Large intestine (tissue), 3 donors: Measurements from ENCODE around the gene ALDOC. TPM values are rescaled to one million over a fixed set of nuclear protein-coding genes. Genes with fewer than 3 reads are reported as not detected.
"Not testable (repeated sequence)": the region's sequence is repeated elsewhere in the genome, so short reads cannot be mapped to it uniquely, and the experiment has no call there.

Experiments used
- DNase-seq, 2 donors: peaks; one replicate each; pipeline versions ENCODE4 v3.0.0 to v3.0.0-alpha.2; 2013
- H3K27ac ChIP-seq: one replicate; pipeline ENCODE4 v1.5.1; 2013; ENCODE audit warnings: low read length
- H3K27me3 ChIP-seq: 2 replicates; pipeline ENCODE4 v1.6.1; 2013; ENCODE audit warnings: low read length; ENCODE audit not compliant: control insufficient read depth, insufficient read depth
- H3K36me3 ChIP-seq: 2 replicates; pipeline ENCODE4 v1.6.1; 2013; ENCODE audit warnings: low read length; ENCODE audit not compliant: control insufficient read depth, insufficient read depth
- H3K4me1 ChIP-seq: one replicate; pipeline ENCODE4 v1.6.1; 2013; ENCODE audit warnings: low read length; ENCODE audit not compliant: control insufficient read depth, insufficient read depth
- H3K4me3 ChIP-seq: one replicate; pipeline ENCODE4 v1.5.1; 2013; ENCODE audit warnings: low read length
- H3K9me3 ChIP-seq: one replicate; pipeline ENCODE4 v1.6.1; 2013; ENCODE audit warnings: mild to moderate bottlenecking, low read depth, low read length, moderate library complexity; ENCODE audit not compliant: control insufficient read depth
- WGBS: methylation state at CpG from one replicate; pipeline ENCODE4 v1.1.5; 2013; ENCODE audit warnings: low lambda C conversion rate; ENCODE audit not compliant: insufficient coverage; 5-methylcytosine and 5-hydroxymethylcytosine counted together
- polyA plus RNA-seq: library from polyadenylated mRNA; unstranded; fragments of 120-200 nt; gene quantifications from one replicate; pipeline ENCODE4 v1.2.1, GENCODE V29; 2013

Gene ALDOC
- polyA plus RNA-seq, 1 donor, result 15.0 TPM

- Histone ChIP-seq H3K9me3 (no peaks in the 10 kb centered on the region), H3K4me3 (no peak overlapping the region), H3K27ac (no peak overlapping the region), H3K27me3 (no peaks in the 10 kb centered on the region), H3K36me3 (peaks cover 47% of the 10 kb centered on the region), H3K4me1 (peaks cover 9% of the 10 kb centered on the region)
- WGBS, result no CpG with 5 or more reads among the region's 6 CpGs
- no peak for DNase-seq
Measured at GRCh38 chr17:28612936-28613872, 36.5 kb upstream of the ALDOC start.

- peaks cover 42% of the 10 kb centered on the region for H3K36me3 ChIP-seq
- WGBS, result 33% methylated on average over 1 of the region's 2 CpGs
- no peak for DNase-seq
- H3K4me1 ChIP-seq, result peaks cover 9% of the 10 kb centered on the region
- H3K9me3 ChIP-seq, result no peaks in the 10 kb centered on the region
- no peaks in the 10 kb centered on the region for H3K27me3 ChIP-seq
- H3K4me3 ChIP-seq, result no peak overlapping the region
- no peak overlapping the region for H3K27ac ChIP-seq
Measured at GRCh38 chr17:28612531-28612930, 35.8 kb upstream of the ALDOC start.

- Histone ChIP-seq H3K27ac (peak overlapping the region; percentile 71), H3K4me1 (peaks cover 16% of the 10 kb centered on the region), H3K36me3 (peaks cover 21% of the 10 kb centered on the region), H3K4me3 (no peak overlapping the region), H3K27me3 (no peaks in the 10 kb centered on the region), H3K9me3 (no peaks in the 10 kb centered on the region)
- 36% methylated on average over 3 of the region's 8 CpGs for WGBS
- peak; percentile 57 to 79 for DNase-seq
Measured at GRCh38 chr17:28610376-28610775, 33.7 kb upstream of the ALDOC start.

- peaks cover 13% of the 10 kb centered on the region for H3K4me1 ChIP-seq
- not testable (repeated sequence) for DNase-seq, H3K27me3 ChIP-seq, H3K36me3 ChIP-seq, H3K27ac ChIP-seq, H3K9me3 ChIP-seq, H3K4me3 ChIP-seq
- no CpG with 5 or more reads among the region's 31 CpGs for WGBS
Measured at GRCh38 chr17:28604031-28604430, 27.3 kb upstream of the ALDOC start.

GRCh38 chr17:28599311-28600184 is 22.9 kb upstream of the ALDOC start:
- WGBS, result no CpG with 5 or more reads among the region's 40 CpGs
- H3K36me3 ChIP-seq, result no peaks in the 10 kb centered on the region
- peaks cover 13% of the 10 kb centered on the region for H3K4me1 ChIP-seq
- no peaks in the 10 kb centered on the region for H3K27me3 ChIP-seq
- H3K27ac ChIP-seq, result peak overlapping the region; percentile 89
- DNase-seq, result peak; percentile 50 to 76
- H3K9me3 ChIP-seq, result no peaks in the 10 kb centered on the region
- peak overlapping the region; percentile 68 for H3K4me3 ChIP-seq

- Histone ChIP-seq H3K36me3 (no peaks in the 10 kb centered on the region), H3K27ac (peak within 1 kb of the TSS; percentile 89), H3K9me3 (no peaks in the 10 kb centered on the region), H3K27me3 (no peaks in the 10 kb centered on the region), H3K4me3 (peak within 1 kb of the TSS; percentile 68), H3K4me1 (peaks cover 13% of the 10 kb centered on the region)
- peak; percentile 95 to 97 for DNase-seq
- WGBS, result no CpG with 5 or more reads among the region's 44 CpGs
Measured at GRCh38 chr17:28598799-28599310, 22.2 kb upstream of the ALDOC start, which contains the start of gene SPAG5. Gene SPAG5, minus strand, starts transcription at chr17:28599025. Its CDS starts 79 bp downstream, at chr17:28598946.

- peak overlapping the region; percentile 89 for H3K27ac ChIP-seq
- WGBS, result no CpG with 5 or more reads among the region's 17 CpGs
- H3K9me3 ChIP-seq, result no peaks in the 10 kb centered on the region
- no peak for DNase-seq
- no peaks in the 10 kb centered on the region for H3K36me3 ChIP-seq
- peaks cover 13% of the 10 kb centered on the region for H3K4me1 ChIP-seq
- H3K4me3 ChIP-seq, result peak overlapping the region; percentile 68
- H3K27me3 ChIP-seq, result no peaks in the 10 kb centered on the region
Measured at GRCh38 chr17:28598389-28598788, 21.7 kb upstream of the ALDOC start.

GRCh38 chr17:28597606-28598383 is 21.1 kb upstream of the ALDOC start:
- peak overlapping the region; percentile 89 for H3K27ac ChIP-seq
- peak; percentile 78 to 87 for DNase-seq

GRCh38 chr17:28592260-28592659 is 15.6 kb upstream of the ALDOC start:
- Histone ChIP-seq H3K36me3 (peaks cover 36% of the 10 kb centered on the region), H3K4me3 (no peak overlapping the region)
- no CpG with 5 or more reads among the region's 4 CpGs for WGBS

More at GRCh38 chr17:28597606-28598383, 21.1 kb upstream of the ALDOC start:
- Histone ChIP-seq H3K36me3 (peaks cover under 1% of the 10 kb centered on the region), H3K4me1 (peaks cover 13% of the 10 kb centered on the region), H3K27me3 (no peaks in the 10 kb centered on the region), H3K4me3 (peak overlapping the region; percentile 68), H3K9me3 (no peaks in the 10 kb centered on the region)
- WGBS, result 88% methylated on average over 1 of the region's 5 CpGs

More at GRCh38 chr17:28592260-28592659, 15.6 kb upstream of the ALDOC start:
- H3K4me1 ChIP-seq, result peaks cover under 1% of the 10 kb centered on the region
- no peak overlapping the region for H3K27ac ChIP-seq
- H3K27me3 ChIP-seq, result no peaks in the 10 kb centered on the region
- no peak for DNase-seq
- H3K9me3 ChIP-seq, result no peaks in the 10 kb centered on the region
